ENCODE data around the gene MICAL1.

MICAL1 gene

DNA sequence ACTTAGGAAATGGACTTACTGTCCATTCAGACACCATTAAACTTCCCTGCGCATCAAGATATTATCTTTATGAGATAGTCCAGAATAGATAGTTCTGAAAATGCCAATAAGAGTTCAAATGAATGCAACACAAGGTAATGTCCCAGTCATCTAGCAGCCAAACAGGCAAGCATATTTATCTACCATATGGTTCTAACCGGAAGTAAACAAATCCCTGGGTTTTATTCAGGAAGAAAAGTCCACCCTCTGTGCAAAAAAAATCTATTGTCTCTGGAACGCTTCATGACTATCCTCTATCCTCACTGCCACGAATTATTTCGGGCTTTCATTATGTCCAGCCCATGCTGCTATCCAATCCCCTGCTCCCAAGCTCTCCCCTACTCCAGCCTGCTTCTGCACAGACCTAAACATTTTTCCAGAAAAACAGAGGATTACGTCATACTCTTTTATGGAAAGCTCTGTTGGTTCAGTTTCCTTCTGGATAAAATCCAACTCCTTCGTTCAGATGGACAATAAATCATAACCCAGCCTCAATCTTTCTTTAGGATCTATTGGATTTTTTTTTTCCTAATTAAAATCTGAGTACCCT lies 26.6 kb downstream of the MICAL1 start:
- in situ Hi-C loops (cut with HindIII; ENCODE audit: low pct_unique_long_range_greater_than_20kb, low sequenced_read_pairs): no loop called here
- no peak for TF ChIP-seq JUND (IDR thresholded peaks at IDR 0.05; ENCODE audit: low read depth)
- no peak for DNase-seq (ENCODE audit: low read depth in 1 of 2, low spot score in 1 of 2)

DNA sequence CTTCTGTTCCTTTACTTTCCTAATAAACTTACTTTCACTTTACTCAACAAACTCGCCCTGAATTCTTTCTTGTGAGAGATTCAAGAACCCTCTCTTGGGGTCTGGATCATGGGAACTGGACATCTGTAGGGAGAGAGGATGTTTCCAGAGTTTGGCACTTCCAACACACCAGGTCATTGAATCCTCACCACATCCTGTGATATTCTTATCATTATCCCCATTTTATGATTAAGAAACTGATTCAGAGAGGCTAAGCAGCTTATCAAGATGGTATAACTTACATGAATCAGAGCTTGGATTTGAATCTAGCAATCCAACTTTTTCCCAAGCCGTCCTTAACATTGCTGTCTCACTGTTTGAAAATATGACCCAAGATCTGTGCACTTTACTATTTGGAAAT lies 30.6 kb downstream of the MICAL1 start:
- in situ Hi-C loops (cut with HindIII; ENCODE audit: low pct_unique_long_range_greater_than_20kb, low sequenced_read_pairs): no loop called here
- DNase-seq (ENCODE audit: low read depth in 1 of 2, low spot score in 1 of 2): no peak
- no peak for TF ChIP-seq JUND (IDR thresholded peaks at IDR 0.05; ENCODE audit: low read depth)

DNA sequence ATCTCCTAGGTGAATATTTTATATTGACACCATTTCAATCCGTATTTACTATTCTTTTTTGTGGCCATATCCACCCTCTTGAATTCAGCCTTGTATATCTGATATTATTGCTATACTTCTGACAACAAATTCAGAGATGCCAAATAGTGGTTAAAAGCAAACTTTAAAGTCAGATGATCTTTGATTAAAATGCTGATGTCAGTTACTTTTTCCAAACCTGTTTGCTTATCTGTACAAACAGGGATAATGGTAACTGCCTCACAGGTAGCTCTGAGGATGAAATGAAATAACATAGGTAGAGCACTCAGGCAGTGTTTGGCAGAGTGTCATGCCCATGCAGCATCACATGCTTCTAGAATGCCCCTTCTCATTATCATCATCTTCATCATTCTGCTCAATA lies 34.4 kb downstream of the MICAL1 start:
- DNase-seq (ENCODE audit: low read depth in 1 of 2, low spot score in 1 of 2): no peak
- in situ Hi-C loops (cut with HindIII; ENCODE audit: low pct_unique_long_range_greater_than_20kb, low sequenced_read_pairs): no loop called here
- TF ChIP-seq JUND (IDR thresholded peaks at IDR 0.05; ENCODE audit: low read depth): no peak

DNA sequence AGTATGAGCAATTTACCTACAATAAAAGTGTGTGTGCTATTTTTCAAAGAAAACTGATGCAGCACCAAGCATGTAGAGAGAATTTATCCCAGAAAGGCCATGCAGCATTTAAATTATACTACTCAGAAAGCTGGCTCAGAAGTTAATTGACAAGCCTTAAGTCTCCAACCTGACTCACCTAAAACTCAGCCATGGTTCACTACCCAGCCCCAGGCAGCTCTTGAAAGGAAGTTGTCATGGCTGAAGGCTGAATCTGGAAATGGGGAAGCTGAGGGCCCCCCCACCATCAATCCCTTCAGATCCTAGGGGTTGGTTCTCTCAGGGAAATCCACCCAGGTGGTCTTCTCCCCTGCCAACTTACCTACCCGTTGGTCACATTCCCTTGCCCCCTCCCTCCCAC lies 34.8 kb downstream of the MICAL1 start:
- DNase-seq (ENCODE audit: low read depth in 1 of 2, low spot score in 1 of 2): no peak
- TF ChIP-seq JUND (IDR thresholded peaks at IDR 0.05; ENCODE audit: low read depth): no peak
- in situ Hi-C loops (cut with HindIII; ENCODE audit: low pct_unique_long_range_greater_than_20kb, low sequenced_read_pairs): no loop called here

DNA sequence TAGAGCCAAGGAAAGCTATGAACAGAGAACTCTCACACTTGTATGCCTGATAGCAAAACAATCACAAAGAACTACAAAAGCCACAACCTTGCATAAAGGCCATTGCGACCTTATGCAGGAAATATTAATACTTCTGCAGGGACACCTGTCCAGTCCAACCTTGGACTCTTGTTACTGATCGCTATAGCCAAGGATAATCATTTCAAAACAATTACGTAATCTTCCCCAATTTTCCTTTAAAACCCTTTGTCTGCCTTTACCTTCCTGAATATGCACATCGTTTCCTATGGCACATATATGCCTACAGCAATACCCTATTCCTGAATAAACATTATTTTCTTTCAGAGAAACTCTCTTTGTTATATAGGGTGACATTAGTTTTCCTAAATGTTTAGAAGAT lies 37.9 kb downstream of the MICAL1 start:
- in situ Hi-C loops (cut with HindIII; ENCODE audit: low pct_unique_long_range_greater_than_20kb, low sequenced_read_pairs): no loop called here
- DNase-seq (ENCODE audit: low read depth in 1 of 2, low spot score in 1 of 2): no peak
- TF ChIP-seq JUND (IDR thresholded peaks at IDR 0.05; ENCODE audit: low read depth): no peak

DNA sequence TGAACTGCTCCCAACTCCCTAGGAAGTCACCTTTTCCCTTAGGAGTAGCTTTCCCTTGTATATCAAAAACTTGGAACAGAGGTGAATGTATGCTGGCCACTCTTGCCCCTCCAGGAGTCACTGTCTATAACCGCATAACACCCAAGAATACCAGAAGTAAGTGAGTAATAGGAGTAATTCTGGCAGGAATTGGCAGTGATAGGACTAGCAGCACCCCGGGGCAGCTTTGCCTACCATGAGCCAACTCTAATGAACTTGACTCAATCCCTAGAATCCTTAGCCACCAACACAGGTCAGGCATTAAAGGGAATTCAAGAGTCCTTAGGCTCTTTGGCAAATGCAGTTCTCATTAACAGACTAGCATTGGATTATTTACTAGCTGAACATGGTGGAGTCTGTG lies 44.5 kb downstream of the MICAL1 start:
- no peak for DNase-seq (ENCODE audit: low read depth in 1 of 2, low spot score in 1 of 2)
- in situ Hi-C loops (cut with HindIII; ENCODE audit: low pct_unique_long_range_greater_than_20kb, low sequenced_read_pairs): no loop called here
- no peak for TF ChIP-seq JUND (IDR thresholded peaks at IDR 0.05; ENCODE audit: low read depth)

DNA sequence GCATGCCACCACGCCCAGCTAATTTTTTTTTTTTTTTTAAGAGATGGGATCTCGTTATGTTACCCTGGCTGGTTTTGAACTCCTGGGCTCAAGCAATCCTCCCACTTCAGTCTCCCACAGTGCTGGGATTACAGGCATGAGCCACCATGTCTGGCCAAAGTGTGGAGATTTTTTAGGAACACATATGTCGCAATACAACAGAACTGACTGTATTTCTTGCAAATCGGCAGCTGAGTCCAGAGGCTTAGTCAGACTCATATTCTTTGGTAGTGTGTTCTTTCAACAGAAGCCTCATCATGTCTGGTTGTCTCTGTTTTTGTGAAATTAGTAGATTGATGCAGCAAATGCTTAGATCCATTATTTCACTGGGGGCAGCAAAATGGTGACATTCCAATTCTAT lies 49.4 kb downstream of the MICAL1 start:
- in situ Hi-C loops (cut with HindIII; ENCODE audit: low pct_unique_long_range_greater_than_20kb, low sequenced_read_pairs): no loop called here
- DNase-seq (ENCODE audit: low read depth in 1 of 2, low spot score in 1 of 2): no peak
- TF ChIP-seq JUND (IDR thresholded peaks at IDR 0.05; ENCODE audit: low read depth): no peak

DNA sequence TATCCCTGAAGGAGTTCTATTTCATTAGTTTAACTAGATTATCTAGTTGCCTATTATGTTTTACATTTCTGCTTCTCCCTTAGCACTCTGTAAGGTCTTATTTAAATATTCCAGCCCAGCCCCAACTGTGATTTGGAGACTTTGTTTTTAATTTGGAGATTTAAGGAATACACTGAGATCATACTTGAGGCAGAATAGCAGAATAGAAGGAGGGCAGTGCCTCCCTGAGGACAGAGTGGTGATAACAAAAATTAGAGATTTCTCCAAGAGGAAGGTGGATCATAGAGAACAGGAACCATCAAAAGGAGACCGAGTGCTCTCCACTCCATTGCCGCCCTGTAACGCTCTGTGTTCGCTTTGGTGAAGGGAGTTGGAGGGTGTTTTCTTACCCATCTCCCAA lies 58.6 kb downstream of the MICAL1 start:
- no peak for TF ChIP-seq JUND (IDR thresholded peaks at IDR 0.05; ENCODE audit: low read depth)
- peak in 1 of 2 experiments; percentile 41 for DNase-seq (ENCODE audit: low read depth in 1 of 2, low spot score in 1 of 2)
- in situ Hi-C loops (cut with HindIII; ENCODE audit: low pct_unique_long_range_greater_than_20kb, low sequenced_read_pairs): no loop called here

DNA sequence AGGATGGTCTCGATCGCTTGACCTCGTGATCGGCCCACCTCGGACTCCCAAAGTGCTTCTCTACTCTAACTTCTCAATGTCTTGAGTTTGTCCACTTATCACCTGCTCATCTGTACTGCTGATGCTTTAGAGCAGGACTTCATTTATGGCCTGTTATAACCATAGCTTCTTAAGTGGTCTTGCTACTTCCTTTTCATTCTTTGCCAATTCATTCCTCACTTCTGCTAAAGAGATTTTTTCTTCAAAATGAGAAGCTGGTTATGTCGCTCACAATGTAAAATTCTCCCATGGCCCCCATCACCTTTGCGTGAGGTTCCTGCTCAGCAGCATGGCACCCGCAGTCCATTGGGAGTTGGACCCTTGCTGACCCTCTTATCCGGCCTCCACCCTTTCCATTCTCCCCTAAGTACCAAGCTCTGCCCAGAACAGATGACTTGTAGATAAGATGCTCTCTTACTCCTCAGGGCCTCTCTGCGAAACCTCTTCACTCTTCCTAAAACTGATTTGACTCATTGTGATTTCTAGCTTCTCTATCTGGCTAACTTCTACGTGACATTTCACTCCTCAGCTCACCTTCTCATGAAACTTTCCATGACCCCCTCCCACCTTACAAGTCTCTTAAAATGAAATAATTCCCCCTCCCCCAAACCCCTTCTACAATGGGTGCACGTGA lies 59.4 kb downstream of the MICAL1 start:
- TF ChIP-seq JUND (IDR thresholded peaks at IDR 0.05; ENCODE audit: low read depth): no peak
- in situ Hi-C loops (cut with HindIII; ENCODE audit: low pct_unique_long_range_greater_than_20kb, low sequenced_read_pairs): no loop called here
- DNase-seq (ENCODE audit: low read depth in 1 of 2, low spot score in 1 of 2): no peak
